HK-2 (cell line): Measurements from ENCODE around the gene PC.
"Not testable (repeated sequence)": the region's sequence is repeated elsewhere in the genome, so short reads cannot be mapped to it uniquely, and the experiment has no call there.

ENCODE experiments used
- DNase-seq: peaks from one replicate; pipeline ENCODE4 v3.0.0-alpha.2; 2018; ENCODE audit not compliant: unreplicated experiment

Gene PC

DNA sequence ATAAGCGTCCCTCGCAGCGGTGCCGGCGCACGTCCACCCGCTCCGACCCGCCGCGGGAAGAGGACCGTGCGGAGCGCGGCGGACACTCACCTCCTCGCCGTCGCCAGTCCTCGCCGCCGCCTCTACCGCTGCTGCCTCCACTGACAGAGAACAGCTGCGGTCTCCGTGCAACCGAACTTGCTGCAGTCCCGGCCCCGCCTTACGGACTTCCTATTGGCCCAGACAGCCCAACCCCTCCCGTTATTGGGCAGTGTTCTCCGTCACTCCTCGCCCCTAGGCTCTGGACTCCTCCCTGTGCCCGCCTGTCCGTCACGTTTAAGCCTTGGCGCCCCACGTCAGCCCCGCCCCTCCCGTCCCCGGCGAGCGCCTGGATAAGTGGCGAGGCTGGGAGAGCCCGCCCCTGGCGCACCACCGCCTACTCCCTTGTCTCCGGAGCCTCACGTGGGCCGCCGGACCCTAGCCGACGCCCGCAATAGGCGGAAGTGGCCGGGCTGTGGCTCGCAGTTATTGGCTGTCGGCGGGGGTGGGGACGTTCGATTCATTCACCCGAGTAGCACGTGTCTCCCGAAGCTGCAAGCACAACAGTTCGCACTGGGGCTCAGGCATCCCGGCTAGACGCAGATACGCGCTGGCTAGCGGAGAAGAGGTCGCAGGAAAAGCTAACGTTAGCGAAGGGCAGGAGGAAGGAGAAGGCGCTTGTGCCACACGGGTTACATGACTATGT is at the start of gene PC:
PC (minus strand) TSS at position 152 of the 724 bp plus-strand sequence. CDS start 86,224 bp downstream, outside the sequence.
- peak; percentile 98 for DNase-seq

DNA sequence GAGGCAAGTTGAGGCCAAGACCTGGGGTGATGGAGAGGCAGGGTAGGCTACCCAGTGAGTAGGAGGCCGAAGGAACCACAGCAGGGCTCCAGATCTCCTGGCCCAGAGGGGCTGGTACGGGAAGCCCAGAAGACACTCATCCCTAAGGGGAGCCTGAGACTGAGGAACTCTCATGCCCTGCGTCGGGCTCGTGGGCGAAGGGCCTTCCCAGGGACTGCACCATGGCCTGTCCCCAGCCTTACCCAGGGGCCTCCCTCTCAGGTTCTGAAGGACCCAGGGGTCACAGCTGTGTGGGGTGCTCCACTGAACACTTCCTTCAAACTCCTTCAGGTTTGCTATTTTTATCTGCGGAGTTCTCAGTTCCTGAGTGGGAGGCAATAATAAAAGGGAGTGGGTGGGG is 48.9 kb upstream of the PC start:
- no peak for DNase-seq

DNA sequence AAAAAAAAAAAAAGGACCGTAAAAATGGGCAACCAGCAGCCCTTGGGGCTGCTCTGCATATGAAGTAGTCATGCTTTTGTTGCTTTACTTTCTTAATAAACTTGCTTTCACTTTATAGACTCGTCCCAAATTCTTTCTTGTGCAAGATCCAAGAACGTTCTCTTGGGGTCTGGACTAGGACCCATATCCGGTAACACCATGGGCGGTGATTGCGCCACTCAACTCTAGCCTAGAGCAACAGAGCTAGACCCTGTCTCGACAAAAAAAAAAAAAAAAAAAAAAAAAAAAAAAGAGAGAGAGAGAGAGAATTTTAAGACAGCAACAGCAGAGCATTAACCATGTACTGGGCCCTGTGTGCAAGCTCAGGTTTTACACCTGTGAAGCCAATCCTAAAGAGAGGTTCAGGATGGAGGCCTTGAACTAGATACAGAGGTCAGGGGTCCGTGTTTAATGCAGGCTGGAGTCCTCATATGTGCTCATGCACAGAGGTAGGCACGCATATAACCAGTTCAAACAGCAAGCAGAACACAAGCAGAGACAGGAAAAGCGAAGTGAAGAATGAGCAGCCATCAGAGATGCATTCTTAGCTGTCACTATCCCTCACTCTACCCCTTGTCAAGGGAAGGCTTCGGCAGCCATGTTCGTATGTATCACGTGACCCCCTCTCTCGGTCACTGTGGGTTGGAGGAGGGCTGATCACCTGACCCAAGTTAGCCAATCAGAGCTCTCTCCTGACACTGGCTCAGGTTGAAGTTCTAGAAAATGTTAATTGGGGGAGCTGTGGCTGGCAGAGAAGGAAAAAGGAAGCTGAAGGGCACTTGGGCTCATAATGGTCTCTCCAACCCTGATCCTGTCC is 48.1 kb upstream of the PC start:
- no peak for DNase-seq

GRCh38 chr11:67005200-67005599 is 47.0 kb upstream of the PC start:
- DNase-seq, result not testable (repeated sequence)

- DNase-seq, result no peak
Observed at GRCh38 chr11:67002921-67003411, 44.8 kb upstream of the PC start.

- DNase-seq, result no peak
Observed at GRCh38 chr11:67002297-67002913, 44.2 kb upstream of the PC start.

DNA sequence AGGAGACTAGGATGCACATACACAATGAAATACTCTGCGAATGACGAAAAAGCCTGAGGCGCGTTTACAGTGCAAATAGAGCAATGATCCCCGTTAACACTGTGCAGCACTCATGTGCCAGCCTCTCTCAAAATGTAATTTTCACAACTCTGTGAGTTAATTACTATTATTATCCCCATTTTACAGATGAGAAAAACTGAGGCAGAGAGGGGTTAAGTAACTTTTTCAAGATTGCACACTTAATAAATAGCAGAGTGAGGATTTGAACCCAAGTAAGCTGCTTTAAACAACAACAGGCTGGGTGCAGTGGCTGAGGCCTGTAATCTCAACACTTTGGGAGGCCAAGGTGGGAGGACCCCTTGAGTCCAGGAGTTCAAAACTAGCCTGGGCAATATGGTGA is 43.1 kb upstream of the PC start:
- no peak for DNase-seq

DNA sequence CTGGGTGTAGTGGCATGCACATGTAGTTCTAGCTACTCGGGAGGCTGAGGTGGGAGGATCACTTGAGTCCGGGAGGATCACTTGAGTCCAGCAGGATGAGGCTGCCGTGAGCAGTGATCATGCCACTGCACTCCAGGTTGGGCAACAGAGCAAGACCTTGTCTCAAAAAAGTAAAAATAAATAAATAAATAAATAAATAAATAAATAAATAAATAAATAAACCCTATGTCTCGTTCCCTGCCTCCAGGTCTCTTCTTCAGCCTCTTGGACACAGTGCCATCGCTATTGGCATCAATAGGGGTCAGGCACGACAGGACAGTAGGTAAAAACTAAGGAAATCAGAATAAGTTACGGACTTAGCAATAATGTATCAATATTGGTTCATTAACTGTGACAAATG is 41.4 kb upstream of the PC start:
- DNase-seq, result no peak

DNA sequence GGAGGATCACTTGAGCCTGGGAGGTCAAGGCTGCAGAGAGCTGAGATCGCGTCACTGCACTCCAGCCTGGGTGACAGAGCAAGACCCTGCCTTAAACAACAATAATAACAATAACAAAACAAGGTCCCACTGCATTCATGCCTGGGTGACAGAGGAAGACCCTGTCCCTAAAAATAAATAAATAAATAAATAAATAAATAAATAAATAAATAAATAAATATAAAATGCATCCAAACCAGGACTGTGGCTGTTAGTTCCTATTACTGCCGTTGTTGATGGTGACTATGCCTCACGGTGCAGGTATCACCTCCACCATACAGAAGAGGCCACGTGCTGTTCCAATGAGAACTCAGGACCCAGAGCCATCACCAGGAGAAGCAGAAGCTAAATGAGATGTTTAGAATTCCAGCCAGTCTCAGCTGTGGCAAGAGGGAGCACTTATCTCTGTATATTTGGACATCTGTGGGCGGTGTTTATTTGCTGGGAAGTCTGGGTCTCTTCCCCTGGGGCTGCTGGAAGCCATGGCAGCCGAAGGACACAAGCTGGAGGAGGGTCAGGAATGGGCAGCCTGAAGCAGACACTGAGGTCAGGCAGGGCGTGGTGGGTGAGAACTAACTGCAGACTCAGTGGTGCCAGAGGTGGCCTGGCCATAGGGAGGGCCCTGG is 38.6 kb upstream of the PC start:
- no peak for DNase-seq

GRCh38 chr11:66992041-66992440 is 33.9 kb upstream of the PC start:
- no peak for DNase-seq

DNA sequence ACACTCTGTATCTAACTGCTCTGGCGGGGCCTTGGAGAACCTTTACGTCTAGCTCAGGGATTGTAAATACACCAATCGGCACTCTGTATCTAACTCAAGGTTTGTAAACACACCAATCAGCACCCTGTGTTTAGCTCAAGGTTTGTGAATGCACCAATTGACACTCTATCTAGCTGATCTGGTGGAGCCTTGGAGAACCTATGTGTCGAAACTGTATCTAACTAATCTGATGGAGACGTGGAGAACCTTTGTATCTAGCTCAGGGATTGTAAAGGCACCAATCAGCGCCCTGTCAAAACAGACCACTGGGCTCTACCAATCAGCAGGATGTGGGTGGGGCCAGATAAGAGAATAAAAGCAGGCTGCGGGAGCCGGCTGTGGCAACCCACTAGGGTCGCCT is 31.2 kb upstream of the PC start:
- not testable (repeated sequence) for DNase-seq

- not testable (repeated sequence) for DNase-seq
Observed at GRCh38 chr11:66988741-66989140, 30.6 kb upstream of the PC start.

DNA sequence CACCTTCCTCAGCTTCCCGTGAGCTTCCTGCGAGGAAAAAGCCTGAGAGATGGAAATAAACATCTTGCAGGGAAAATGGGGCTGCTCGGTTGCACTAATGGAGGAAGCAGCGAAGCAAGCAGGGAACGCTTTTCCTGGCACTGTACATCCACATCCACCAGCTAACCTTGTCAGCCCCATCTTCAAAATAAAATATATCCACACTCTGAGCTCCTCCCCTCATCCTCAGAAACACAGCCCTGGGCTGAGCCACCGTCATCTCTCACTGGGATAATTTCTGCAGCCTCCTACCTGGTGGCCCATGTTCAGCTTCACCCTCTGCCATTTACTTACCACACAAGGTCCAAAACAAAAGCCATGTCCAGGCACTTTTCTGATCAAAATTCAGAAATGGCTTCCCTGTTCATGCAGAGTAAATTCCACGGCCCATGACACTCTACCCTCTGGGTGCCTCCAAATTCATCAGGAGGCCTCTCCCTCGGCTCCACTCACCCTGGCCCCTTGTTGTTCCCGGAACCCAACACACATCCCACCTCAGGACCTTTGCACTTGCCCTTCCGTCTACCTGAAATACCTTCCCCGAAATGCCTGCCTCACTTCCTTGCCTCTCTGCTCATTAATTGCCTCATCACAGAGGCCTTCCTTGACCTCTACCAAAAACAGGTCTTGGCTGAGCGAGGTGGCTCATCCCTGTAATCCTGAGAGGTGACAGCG is 29.9 kb upstream of the PC start:
- DNase-seq, result no peak

GRCh38 chr11:66987158-66987620 is 29.0 kb upstream of the PC start:
- no peak for DNase-seq

GRCh38 chr11:66986178-66986545 is 28.0 kb upstream of the PC start:
- no peak for DNase-seq

DNA sequence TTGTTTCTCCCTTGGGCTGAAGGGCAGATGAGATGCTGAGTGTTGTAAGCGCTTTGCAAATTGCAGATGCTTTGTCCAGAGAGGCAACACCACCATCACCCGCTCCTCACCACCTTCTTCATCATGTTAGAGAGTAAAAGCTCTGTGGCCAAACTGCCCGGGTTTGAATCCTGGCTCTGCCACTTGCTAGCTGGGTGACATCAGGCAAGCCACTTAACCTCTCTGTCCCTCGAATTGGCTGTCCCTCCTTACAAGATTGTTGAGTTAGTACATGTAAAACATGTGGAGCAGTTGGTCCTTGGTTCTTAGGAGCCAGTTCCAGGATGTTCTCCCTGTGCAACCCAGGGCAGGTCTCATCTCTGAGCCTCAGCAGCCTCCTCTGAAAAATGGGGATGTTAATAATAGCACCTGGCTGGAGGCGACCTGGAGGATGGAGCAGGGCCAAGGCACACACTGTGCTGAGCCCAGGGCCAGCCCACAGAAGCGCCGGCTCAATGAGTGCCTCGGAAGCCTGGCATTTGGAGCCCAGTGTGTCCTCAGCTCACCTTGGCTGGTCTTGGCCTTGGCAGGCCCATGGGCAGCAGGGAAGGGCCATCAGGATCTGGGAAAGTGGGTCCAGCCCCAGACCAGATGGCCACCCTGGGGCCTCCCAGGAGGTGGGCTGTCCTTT is 27.5 kb upstream of the PC start:
- no peak for DNase-seq

DNA sequence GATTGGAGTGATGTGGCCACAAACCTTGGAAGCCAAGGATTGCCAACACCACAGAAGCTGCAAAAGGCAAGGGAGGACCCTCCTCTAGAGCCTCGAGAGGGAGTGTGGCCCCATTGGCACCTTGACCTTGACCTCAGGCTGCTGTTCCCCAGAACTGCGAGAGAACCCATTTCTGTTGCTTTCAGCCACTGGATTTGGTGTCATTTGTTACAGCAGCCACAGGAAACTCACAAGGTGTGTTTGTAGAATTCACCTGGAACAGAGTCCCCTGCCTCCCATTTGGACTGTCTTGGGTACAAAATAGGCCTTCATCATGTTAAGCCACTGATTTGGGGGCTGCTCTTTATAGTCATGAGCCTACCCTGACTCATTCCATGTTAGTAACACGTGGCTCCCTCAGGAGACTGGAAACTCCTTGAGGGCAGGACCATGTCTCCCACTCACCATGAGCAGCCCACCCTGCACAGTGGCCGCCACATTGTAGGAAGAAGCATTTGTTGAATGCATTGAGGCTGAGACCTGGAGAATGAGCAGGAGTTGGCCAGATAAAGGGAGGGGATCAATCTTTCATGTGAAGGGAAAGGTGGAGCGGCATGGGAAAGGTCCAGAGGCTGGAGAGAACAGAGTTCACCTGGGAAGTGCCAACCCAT is 25.2 kb upstream of the PC start:
- no peak for DNase-seq

DNA sequence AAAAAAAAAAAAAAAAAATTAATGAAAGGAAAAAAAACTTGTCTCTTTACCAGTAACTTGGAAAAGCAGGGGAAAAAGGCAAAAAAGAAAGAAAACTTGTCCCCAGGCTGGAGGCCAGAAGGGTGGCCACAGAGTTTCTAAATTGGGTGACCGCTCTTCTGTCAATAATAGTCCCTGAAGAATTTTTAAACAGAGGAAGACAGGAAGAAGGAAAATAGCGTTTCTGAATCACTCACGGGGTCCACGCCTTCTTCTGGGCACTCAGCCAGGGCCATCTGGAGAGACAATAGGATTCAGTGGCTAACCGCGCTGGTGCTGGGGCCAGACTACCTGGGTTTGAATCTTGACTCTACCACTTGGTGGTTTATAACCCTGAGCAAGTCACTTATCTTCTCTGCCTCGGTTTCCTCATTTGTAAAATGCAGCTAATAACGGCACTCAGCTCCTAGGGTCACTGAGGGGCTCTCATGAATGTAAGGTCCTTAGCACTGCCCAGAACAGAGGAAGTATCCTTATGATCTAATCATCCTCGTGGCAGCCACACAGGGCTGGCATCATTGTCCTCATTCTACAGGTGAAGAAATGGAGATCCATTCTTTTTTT is 23.9 kb upstream of the PC start:
- DNase-seq, result peak; percentile 79

- DNase-seq, result no peak
Observed at GRCh38 chr11:66979336-66979980, 21.3 kb upstream of the PC start.
